ENCODE results near the gene SPANXB1.
"Not testable (repeated sequence)": the region's sequence is repeated elsewhere in the genome, so short reads cannot be mapped to it uniquely, and the experiment has no call there.

The SPANXB1 gene, protein sequence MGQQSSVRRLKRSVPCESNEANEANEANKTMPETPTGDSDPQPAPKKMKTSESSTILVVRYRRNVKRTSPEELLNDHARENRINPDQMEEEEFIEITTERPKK

DNA sequence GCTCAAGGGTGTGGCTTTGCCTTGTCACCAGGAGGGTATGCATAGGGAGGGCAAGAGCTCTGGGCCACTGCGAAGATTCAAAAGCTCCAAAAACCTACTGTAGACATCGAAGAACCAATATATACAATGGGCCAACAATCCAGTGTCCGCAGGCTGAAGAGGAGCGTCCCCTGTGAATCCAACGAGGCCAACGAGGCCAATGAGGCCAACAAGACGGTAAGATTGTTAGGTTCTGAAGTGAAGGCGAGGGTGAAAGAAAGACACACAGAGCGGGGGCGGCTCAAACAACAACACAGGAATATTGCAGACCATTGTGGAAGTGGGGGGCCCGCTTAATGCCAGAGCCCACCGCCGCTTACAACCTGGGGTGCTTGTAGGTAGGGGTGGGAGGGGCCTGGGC, at the start of gene SPANXB1:
Gene SPANXB1, plus strand, starts transcription at position 27 of the 400 bp plus-strand sequence. Its CDS starts 100 bp downstream, at position 127.
- not testable (repeated sequence) for DNase-seq (ENCODE audit: low read depth in 1 of 2, low spot score in 1 of 2)

DNA sequence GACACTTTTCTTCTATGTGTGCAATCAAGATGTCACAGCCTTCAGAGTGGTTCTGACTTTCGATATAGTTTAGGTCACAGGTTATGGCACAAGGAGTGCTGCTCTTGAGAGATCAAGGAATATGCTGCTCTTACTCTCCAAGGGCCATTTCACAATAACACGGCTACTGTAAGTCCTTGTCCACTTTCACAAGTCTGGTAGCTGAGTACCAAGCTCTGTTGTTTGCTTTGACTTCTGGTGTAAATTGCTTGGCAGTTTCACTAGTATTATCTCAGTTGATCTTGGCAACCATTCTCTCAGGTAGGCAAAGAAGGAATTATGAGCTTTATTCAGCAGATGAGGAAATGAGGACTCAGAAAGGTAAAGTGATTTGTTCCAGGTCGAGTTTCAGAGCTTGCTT, 35.4 kb upstream of the SPANXB1 start:
- no peak for DNase-seq (ENCODE audit: low read depth in 1 of 2, low spot score in 1 of 2)

DNA sequence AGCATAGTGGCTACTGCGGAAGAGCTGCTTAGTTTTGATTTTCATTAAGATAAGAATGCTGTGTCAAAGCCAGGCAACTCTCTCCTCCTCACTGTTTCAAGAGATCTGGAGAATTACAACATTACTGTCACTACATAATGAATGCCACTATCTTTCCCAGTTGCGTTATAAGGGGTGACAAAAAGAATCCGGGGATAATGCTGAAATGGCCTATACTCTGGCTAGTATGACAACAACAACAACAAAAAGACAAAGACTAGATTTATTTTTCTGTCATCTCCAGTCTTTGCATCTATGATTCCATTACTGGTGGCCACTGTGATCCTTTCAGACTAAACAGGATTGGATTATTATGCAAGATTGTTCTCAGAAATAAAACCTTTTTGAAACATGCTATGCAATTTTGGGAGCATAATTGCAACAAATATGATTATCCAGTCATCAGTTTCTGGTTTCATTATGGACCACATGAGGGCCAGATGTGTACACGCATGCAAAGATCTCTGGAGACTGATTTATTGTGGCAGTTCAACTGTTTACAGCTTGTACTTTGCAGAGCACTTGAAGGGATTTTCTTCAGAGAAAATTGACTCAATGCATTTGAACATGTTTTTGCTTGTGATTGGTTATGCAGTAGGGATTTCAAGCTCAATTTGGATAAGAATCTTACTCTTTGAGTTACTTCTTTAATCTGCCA, 31.1 kb upstream of the SPANXB1 start:
- DNase-seq (ENCODE audit: low read depth in 1 of 2, low spot score in 1 of 2): no peak

DNA sequence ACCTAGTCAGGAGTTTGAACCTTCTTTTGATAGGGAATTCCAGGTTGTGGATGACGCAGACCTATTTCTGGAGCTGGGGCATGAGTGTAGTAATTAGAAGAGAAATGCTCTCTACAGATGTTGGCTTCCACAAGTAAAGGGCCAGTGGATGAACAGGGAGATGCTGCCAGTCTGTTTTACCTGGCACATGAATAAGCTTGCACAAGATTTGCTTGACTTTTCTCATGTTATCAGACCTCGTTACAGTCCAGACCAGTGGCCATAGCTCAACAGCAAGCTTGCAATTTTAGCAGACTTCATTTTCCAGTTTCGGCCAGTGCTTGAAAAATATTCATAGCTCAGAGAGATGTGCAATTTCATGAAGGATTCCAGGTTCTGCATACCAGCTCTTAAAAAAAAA, 26.9 kb upstream of the SPANXB1 start:
- DNase-seq (ENCODE audit: low read depth in 1 of 2, low spot score in 1 of 2): no peak

DNA sequence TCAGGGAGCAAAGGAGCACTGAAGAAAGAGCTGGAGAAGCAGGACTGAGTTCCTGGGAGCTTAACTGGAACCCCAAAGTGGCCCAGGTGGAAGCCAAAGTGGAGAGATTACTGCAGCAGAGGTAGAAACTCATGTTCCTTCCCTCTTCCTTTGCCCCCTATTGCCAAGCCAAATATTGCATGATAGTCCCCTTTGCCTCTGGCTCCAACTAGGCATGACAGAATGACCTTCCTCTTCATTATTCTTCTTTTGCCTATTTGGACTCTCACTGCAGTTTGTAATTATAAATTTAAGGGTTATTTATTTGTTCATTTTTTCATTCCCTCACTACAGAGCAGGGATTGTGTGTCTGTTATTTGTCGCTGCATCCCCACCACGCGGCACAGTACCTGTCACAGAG, 22.1 kb upstream of the SPANXB1 start:
- DNase-seq (ENCODE audit: low read depth in 1 of 2, low spot score in 1 of 2): no peak

DNA sequence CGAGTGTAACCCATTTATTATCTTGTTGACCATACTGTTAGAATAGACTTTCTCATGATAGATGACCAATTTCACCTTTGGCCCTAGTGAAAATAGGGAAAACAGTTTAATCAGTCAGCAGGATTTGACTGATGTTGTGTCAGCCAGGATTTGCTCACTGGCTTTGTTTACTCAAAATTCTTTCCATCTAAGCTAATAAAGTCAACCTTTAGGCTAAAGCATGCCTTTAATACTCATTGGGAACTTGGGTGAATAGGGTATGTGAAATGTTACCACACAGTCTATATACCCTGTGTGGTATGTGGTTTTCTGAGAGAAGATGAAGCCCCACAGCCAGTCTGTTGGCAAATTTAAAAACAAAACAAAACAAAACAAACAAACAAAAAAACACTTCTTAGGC, 18.7 kb upstream of the SPANXB1 start:
- no peak for DNase-seq (ENCODE audit: low read depth in 1 of 2, low spot score in 1 of 2)

DNA sequence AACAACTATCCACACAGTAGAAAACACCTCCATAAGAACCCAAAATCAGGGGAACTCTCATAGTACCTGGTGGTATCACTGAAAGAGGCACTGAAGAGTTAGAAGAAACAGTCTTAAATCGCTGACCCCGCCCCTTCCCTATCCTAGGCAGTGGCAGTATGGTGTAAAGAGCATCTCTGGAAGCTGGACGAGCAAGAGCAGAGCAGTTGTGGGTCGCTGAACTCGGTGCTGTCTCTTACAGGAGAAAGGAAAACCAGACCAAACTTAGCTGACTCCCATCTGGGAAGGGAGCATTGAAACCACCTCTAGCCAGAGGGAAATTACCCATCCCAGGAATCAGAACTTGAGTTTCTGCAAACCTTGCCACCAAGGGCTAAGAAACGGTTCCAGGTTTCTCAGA, 2.8 kb downstream of the SPANXB1 start:
- not testable (repeated sequence) for DNase-seq (ENCODE audit: low read depth in 1 of 2, low spot score in 1 of 2)

DNA sequence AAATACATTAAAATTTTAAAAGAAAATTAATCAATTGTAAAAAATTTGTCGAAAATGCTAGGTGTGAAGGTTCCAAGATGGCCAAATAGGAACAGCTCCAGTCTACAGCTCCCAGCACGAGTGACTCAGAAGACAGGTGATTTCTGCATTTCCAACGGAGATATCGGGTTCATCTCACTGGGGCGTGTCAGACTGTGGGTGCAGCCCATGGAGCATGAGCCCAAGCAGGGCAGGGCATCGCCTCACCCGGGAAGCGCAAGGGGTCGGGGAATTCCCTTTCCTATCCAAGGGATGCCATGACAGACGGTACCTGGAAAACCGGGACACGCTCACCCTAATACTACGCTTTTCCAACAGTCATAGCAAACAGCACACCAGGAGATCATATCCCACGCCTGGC, 41.9 kb downstream of the SPANXB1 start:
- DNase-seq (ENCODE audit: low read depth in 1 of 2, low spot score in 1 of 2): not testable (repeated sequence)

DNA sequence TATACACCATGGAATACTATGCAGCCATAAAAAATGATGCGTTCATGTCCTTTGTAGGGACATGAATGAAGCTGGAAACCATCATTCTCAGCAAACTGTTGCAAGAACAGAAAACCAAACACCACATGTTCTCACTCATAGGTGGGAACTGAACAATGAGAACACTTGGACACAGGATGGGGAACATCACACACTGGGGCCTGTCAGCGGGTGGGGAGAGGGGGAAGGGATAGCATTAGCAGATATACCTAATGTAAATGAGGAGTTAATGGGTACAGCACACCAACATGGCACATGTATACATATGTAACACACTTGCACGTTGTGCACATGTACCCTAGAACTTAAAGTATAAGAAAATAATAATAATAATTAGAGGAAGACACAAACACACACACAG, 47.5 kb downstream of the SPANXB1 start:
- not testable (repeated sequence) for DNase-seq (ENCODE audit: low read depth in 1 of 2, low spot score in 1 of 2)

DNA sequence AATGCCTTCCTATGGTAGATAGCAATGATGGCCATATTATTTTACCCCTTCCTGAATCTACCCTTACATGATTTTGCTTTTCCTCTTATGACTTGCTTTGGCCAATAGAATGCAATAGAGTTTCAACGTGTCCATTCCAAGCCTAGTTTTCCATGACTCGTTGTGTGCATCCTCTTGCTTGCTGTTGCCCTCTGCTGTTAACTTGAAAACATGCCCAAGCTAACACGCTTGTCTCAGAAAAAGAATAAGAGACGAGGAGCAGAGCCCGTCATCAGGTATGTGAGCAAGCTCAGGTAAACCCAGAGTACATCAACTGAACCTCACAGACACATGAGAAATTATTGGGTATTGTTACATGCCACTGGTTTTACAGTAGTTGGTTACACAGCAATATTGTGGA, 49.7 kb downstream of the SPANXB1 start:
- not testable (repeated sequence) for DNase-seq (ENCODE audit: low read depth in 1 of 2, low spot score in 1 of 2)

All from activated T-helper 1 cell treated with anti-CD3 and anti-CD28 coated beads, Interleukin-2, amount 50 U/mL, for 16 hours (primary cell).